HCT116 (cell line): ENCODE results near the gene KIF13A. TPM values are rescaled to one million over a fixed set of nuclear protein-coding genes. Genes with fewer than 3 reads are reported as not detected.

ENCODE experiments used
- ATAC-seq: fragments of 200-7000 bp; cut with Tn5 transposase; 2 replicates; pipeline ENCODE4 v1.9.1; 2020; ENCODE audit warnings: mild to moderate bottlenecking, moderate library complexity
- BruUV-seq: library from RNA; stranded (reverse); fragments of 400-500 nt; replicated peaks from 2 replicates; lab custom pipeline; 2021; lab: Mats Ljungman, UMichigan
- CTCF ChIA-PET: fragments of 300-600 bp; sonication (Branson Sonifier 250); formaldehyde crosslinking; loops from one replicate; lab custom pipeline; 2021; ENCODE audit warnings: antibody characterized with exemption; lab: Charles Lee
- POLR2A ChIA-PET: fragments of 300-600, 350-600 bp; sonication (Branson Sonifier 250); formaldehyde crosslinking; loops from one replicate; lab custom pipeline; 2021; ENCODE audit warnings: antibody characterized with exemption; lab: Charles Lee
- RAD21 ChIA-PET, 2 experiments: fragments of 300-600 bp; sonication (Branson Sonifier 250); formaldehyde crosslinking; loops; one replicate each; lab custom pipeline; 2023; ENCODE audit warnings: low total read pairs in 2 of 2; ENCODE audit not compliant: uncharacterized antibody in 2 of 2, unreplicated experiment in 2 of 2, low non-redundant PET in 1 of 2; lab: Charles Lee
- DNase-seq: peaks from one replicate; pipeline ENCODE4 v3.0.0-alpha.2; 2010; ENCODE audit warnings: low read depth, low spot score
- H2AFZ ChIP-seq: fragments of 200-600 bp; shearing (Covaris generic), sonication (generic); 2 replicates; pipeline ENCODE4 v1.6.1; 2017; ENCODE audit warnings: low read depth, mixed run types, mixed read lengths, antibody characterized with exemption, low read length; ENCODE audit not compliant: poor library complexity, severe bottlenecking
- H3K27ac ChIP-seq: 2 replicates; pipeline ENCODE4 v1.5.1; 2012; ENCODE audit warnings: low read depth, low read length
- H3K27me3 ChIP-seq: fragments of 200-600 bp; sonication (generic); 2 replicates; pipeline ENCODE4 v1.6.1; 2016; ENCODE audit warnings: mixed run types, low read length, mixed read lengths; ENCODE audit not compliant: insufficient read depth
- H3K36me3 ChIP-seq, 2 experiments: fragments of 200-500 bp in 1 of 2; fragments of 200-600 bp in 1 of 2; sonication (Bioruptor generic) in 1 of 2; sonication (generic) in 1 of 2; 2 replicates each; pipeline versions ENCODE4 v1.5.1 to v1.6.1; 2014 to 2016; ENCODE audit warnings: low read length in 2 of 2, inconsistent platforms in 1 of 2, mixed read lengths in 1 of 2, mixed run types in 1 of 2; ENCODE audit not compliant: insufficient read depth in 2 of 2, control insufficient read depth in 1 of 2
- H3K4me1 ChIP-seq, 2 experiments: fragments of 200-600 bp in 1 of 2; sonication (generic) in 1 of 2; 2 replicates each; pipeline versions ENCODE4 v1.5.1 to v1.6.1; 2012 to 2017; ENCODE audit warnings: low read length in 2 of 2, inconsistent platforms in 1 of 2, mild to moderate bottlenecking in 1 of 2, mixed read lengths in 1 of 2, mixed run types in 1 of 2, moderate library complexity in 1 of 2; ENCODE audit not compliant: insufficient read depth in 2 of 2, control insufficient read depth in 1 of 2
- H3K4me2 ChIP-seq: fragments of 200-600 bp; sonication (generic); 2 replicates; pipeline ENCODE4 v1.6.1; 2017; ENCODE audit warnings: mixed run types, low read length, mixed read lengths
- H3K4me3 ChIP-seq, 2 experiments: fragments of 200-600 bp in 1 of 2; sonication (generic) in 1 of 2; replicated peaks in 1 of 2; 2 replicates each; pipeline ENCODE4 v1.5.1; 2011 to 2016; ENCODE audit warnings: low read length in 2 of 2, control low read depth in 1 of 2, low read depth in 1 of 2, mild to moderate bottlenecking in 1 of 2, mixed read lengths in 1 of 2, mixed run types in 1 of 2
- H3K79me2 ChIP-seq: fragments of 200-600 bp; sonication (generic); 2 replicates; pipeline ENCODE4 v1.6.1; 2017; ENCODE audit warnings: mild to moderate bottlenecking, mixed run types, low read length, moderate library complexity, mixed read lengths; ENCODE audit not compliant: insufficient read depth
- H3K9ac ChIP-seq: fragments of 200-600 bp; sonication (generic); 2 replicates; pipeline ENCODE4 v1.6.1; 2016; ENCODE audit warnings: low read length, mixed read lengths
- H3K9me2 ChIP-seq: fragments of 200-600 bp; sonication (generic), shearing (Covaris generic); 2 replicates; pipeline ENCODE4 v1.6.1; 2017; ENCODE audit warnings: mixed run types, mild to moderate bottlenecking, moderate library complexity; ENCODE audit not compliant: insufficient read depth
- H3K9me3 ChIP-seq, 2 experiments: fragments of 200-500 bp in 1 of 2; fragments of 200-600 bp in 1 of 2; sonication (Bioruptor generic) in 1 of 2; sonication (generic) in 1 of 2; 2 replicates each; pipeline ENCODE4 v1.6.1; 2014 to 2017; ENCODE audit warnings: low read length in 2 of 2, mixed read lengths in 2 of 2, inconsistent platforms in 1 of 2, low read depth in 1 of 2, mild to moderate bottlenecking in 1 of 2, mixed run types in 1 of 2, moderate library complexity in 1 of 2; ENCODE audit not compliant: control insufficient read depth in 1 of 2, insufficient read depth in 1 of 2
- H4K20me1 ChIP-seq: fragments of 200-600 bp; sonication (generic), shearing (Covaris generic); 2 replicates; pipeline ENCODE4 v1.6.1; 2017; ENCODE audit warnings: mixed run types, mild to moderate bottlenecking, moderate library complexity; ENCODE audit not compliant: insufficient read depth
- CBX3 ChIP-seq: IDR thresholded peaks from 2 replicates; pipeline ENCODE4 v1.6.1; 2012; ENCODE audit warnings: low read depth
- EGR1 ChIP-seq: IDR thresholded peaks from 2 replicates; pipeline ENCODE4 v1.6.1; 2012; ENCODE audit warnings: low read depth
- EZH2 ChIP-seq: fragments of 200-600 bp; sonication (generic); IDR thresholded peaks from 2 replicates; pipeline ENCODE4 v1.6.1; 2017; ENCODE audit warnings: antibody characterized with exemption, mixed run types
- EZH2phosphoT487 ChIP-seq: fragments of 200-600 bp; IDR thresholded peaks from 2 replicates; pipeline ENCODE4 v1.6.1; 2018; ENCODE audit warnings: antibody characterized with exemption, borderline replicate concordance
- FOSL1 ChIP-seq: IDR thresholded peaks from 2 replicates; pipeline ENCODE4 v1.6.1; 2012; ENCODE audit warnings: low read depth
- JUND ChIP-seq: IDR thresholded peaks from 2 replicates; pipeline ENCODE4 v1.6.1; 2012
- SIN3A ChIP-seq: IDR thresholded peaks from 2 replicates; pipeline ENCODE4 v1.6.1; 2012; ENCODE audit warnings: low read depth
- SP1 ChIP-seq: IDR thresholded peaks from 2 replicates; pipeline ENCODE4 v1.6.1; 2012; ENCODE audit warnings: low read depth
- SRF ChIP-seq: IDR thresholded peaks from 2 replicates; pipeline ENCODE4 v1.6.1; 2012; ENCODE audit warnings: low read depth
- TCF7L2 ChIP-seq: IDR thresholded peaks from 2 replicates; pipeline ENCODE4 v1.7.0; 2011; ENCODE audit warnings: borderline replicate concordance, inconsistent platforms; ENCODE audit not compliant: insufficient read depth, insufficient read length; ENCODE audit errors: extremely low read depth
- ZNF274 ChIP-seq: fragments of 200-500 bp; sonication (Bioruptor generic); IDR thresholded peaks from 2 replicates; pipeline ENCODE4 v1.6.1; 2014; ENCODE audit warnings: mild to moderate bottlenecking, low read depth, low read length, inconsistent platforms
- intact Hi-C: fragments of 100-400 bp; cut with micrococcal nuclease; formaldehyde crosslinking; loops from 2 replicates; pipeline ENCODE4 v1.10.0; 2022
- total RNA-seq: library from RNA; stranded (reverse); gene quantifications from one replicate; pipeline ENCODE4 v1.2.1, GENCODE V29; 2021; ENCODE audit not compliant: unreplicated experiment
- TF ChIP-seq, protein P1 (sequence below), 3 experiments: fragments of 200-600 bp in 1 of 3; sonication (generic) in 1 of 3; IDR thresholded peaks in 2 of 3; conservative IDR thresholded peaks in 1 of 3; 2 replicates each; pipeline ENCODE4 v1.5.1; 2012 to 2017; ENCODE audit warnings: low read depth in 2 of 3, low read length in 2 of 3, antibody characterized with exemption in 1 of 3, borderline replicate concordance in 1 of 3, control low read depth in 1 of 3, mild to moderate bottlenecking in 1 of 3, mixed read lengths in 1 of 3, mixed run types in 1 of 3, moderate library complexity in 1 of 3; ENCODE audit not compliant: insufficient read depth in 1 of 3
- TF ChIP-seq, protein P2 (sequence below): IDR thresholded peaks from 2 replicates; pipeline ENCODE4 v1.6.1; 2012; ENCODE audit warnings: low read depth
- TF ChIP-seq, protein P3 (sequence below): IDR thresholded peaks from 2 replicates; pipeline ENCODE4 v1.6.1; 2012

The KIF13A gene
- total RNA-seq, 1 experiment from 2014 or later = 23.1 TPM

DNA sequence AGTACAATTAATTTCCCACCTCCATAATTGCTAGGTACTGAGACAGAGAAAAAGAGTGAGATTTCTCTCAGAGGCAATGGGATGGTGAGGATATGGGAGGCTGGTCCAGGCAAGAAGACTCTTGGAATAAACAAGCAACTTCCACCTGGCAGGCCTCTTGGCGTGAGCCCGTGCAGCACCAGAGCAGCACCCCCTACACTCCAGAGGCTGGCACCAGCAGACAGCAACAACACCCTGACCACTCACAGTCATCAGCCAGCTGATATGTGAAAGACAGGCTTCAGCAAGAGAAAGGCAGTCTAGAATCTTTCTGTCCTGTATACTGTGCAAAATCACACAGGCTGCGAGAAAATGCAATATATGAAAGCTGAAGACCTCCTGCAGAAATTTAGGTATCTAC lies 59.7 kb downstream of the KIF13A start:
- Histone ChIP-seq H3K27ac (no peak overlapping the region), H3K4me3 (no peak overlapping the region), H3K36me3 (no peaks in the 10 kb centered on the region), H3K27me3 (no peaks in the 10 kb centered on the region), H3K4me1 (no peaks in the 10 kb centered on the region), H3K79me2 (no peaks in the 10 kb centered on the region; the same call in 1 of the 2 replicates), H3K9ac (no peak overlapping the region), H4K20me1 (no peaks in the 10 kb centered on the region), H3K9me3 (no peaks in the 10 kb centered on the region), H3K9me2 (no peaks in the 10 kb centered on the region), H3K4me2 (no peak overlapping the region), H2AFZ (no peak overlapping the region)
- ChIA-PET CTCF (no interaction called here), POLR2A (no interaction called here), RAD21 (no interaction called here)
- DNase-seq = no peak
- no peak for TF ChIP-seq EGR1
- TF ChIP-seq ZNF274 = no peak
- TF ChIP-seq, protein P1, sequence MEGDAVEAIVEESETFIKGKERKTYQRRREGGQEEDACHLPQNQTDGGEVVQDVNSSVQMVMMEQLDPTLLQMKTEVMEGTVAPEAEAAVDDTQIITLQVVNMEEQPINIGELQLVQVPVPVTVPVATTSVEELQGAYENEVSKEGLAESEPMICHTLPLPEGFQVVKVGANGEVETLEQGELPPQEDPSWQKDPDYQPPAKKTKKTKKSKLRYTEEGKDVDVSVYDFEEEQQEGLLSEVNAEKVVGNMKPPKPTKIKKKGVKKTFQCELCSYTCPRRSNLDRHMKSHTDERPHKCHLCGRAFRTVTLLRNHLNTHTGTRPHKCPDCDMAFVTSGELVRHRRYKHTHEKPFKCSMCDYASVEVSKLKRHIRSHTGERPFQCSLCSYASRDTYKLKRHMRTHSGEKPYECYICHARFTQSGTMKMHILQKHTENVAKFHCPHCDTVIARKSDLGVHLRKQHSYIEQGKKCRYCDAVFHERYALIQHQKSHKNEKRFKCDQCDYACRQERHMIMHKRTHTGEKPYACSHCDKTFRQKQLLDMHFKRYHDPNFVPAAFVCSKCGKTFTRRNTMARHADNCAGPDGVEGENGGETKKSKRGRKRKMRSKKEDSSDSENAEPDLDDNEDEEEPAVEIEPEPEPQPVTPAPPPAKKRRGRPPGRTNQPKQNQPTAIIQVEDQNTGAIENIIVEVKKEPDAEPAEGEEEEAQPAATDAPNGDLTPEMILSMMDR (IDR thresholded peaks at IDR 0.05 in 2 of 3, conservative IDR thresholded peaks at IDR 0.05 in 1 of 3; ENCODE audit: borderline replicate concordance in 1 of 3, insufficient read depth in 1 of 3, low read depth in 2 of 3, low read length in 2 of 3) = no peak
- TF ChIP-seq SIN3A = no peak
- no peak for TF ChIP-seq SRF
- TF ChIP-seq, protein P2, sequence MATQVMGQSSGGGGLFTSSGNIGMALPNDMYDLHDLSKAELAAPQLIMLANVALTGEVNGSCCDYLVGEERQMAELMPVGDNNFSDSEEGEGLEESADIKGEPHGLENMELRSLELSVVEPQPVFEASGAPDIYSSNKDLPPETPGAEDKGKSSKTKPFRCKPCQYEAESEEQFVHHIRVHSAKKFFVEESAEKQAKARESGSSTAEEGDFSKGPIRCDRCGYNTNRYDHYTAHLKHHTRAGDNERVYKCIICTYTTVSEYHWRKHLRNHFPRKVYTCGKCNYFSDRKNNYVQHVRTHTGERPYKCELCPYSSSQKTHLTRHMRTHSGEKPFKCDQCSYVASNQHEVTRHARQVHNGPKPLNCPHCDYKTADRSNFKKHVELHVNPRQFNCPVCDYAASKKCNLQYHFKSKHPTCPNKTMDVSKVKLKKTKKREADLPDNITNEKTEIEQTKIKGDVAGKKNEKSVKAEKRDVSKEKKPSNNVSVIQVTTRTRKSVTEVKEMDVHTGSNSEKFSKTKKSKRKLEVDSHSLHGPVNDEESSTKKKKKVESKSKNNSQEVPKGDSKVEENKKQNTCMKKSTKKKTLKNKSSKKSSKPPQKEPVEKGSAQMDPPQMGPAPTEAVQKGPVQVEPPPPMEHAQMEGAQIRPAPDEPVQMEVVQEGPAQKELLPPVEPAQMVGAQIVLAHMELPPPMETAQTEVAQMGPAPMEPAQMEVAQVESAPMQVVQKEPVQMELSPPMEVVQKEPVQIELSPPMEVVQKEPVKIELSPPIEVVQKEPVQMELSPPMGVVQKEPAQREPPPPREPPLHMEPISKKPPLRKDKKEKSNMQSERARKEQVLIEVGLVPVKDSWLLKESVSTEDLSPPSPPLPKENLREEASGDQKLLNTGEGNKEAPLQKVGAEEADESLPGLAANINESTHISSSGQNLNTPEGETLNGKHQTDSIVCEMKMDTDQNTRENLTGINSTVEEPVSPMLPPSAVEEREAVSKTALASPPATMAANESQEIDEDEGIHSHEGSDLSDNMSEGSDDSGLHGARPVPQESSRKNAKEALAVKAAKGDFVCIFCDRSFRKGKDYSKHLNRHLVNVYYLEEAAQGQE = no peak
- TF ChIP-seq, protein P3, sequence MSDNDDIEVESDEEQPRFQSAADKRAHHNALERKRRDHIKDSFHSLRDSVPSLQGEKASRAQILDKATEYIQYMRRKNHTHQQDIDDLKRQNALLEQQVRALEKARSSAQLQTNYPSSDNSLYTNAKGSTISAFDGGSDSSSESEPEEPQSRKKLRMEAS = no peak
- no peak for TF ChIP-seq EZH2phosphoT487
- no peak for TF ChIP-seq CBX3
- TF ChIP-seq FOSL1 = no peak
- no peak for TF ChIP-seq SP1
- TF ChIP-seq TCF7L2 = no peak
- no peak for TF ChIP-seq EZH2
- TF ChIP-seq JUND = no peak
- BruUV-seq = no TSS peak
- ATAC-seq = no peak
- intact Hi-C loops = no loop called here
